RWPE2 (cell line): ENCODE measurements around the gene ABHD17C.
A peak's percentile ranks its signal among the peaks of the same experiment; 100 is the strongest.

ENCODE experiments used
- ATAC-seq: fragments of 200-7000 bp; cut with Tn5 transposase; 3 replicates; pipeline ENCODE4 v1.9.1; 2021; ENCODE audit warnings: low read depth
- DNase-seq: peaks from one replicate; pipeline ENCODE4 v3.0.0-alpha.2; 2020; ENCODE audit warnings: low spot score
- H3K27ac ChIP-seq: fragments of 450-650 bp; 2 replicates; pipeline ENCODE4 v1.5.1; 2017; ENCODE audit warnings: mild to moderate bottlenecking; ENCODE audit not compliant: poor library complexity, severe bottlenecking
- H3K27me3 ChIP-seq: fragments of 250-450 bp; sonication (Bioruptor Pico); 2 replicates; pipeline ENCODE4 v1.5.1; 2021; ENCODE audit warnings: mild to moderate bottlenecking, moderate library complexity; ENCODE audit not compliant: insufficient read depth, poor library complexity, severe bottlenecking
- H3K36me3 ChIP-seq: fragments of 250-450 bp; sonication (Bioruptor Pico); 2 replicates; pipeline ENCODE4 v1.5.1; 2020; ENCODE audit warnings: low read depth, mild to moderate bottlenecking, moderate library complexity
- H3K4me1 ChIP-seq: fragments of 250-450 bp; sonication (Bioruptor Pico); 2 replicates; pipeline ENCODE4 v1.5.1; 2021; ENCODE audit warnings: mild to moderate bottlenecking, moderate library complexity; ENCODE audit not compliant: insufficient read depth, poor library complexity, severe bottlenecking
- H3K4me3 ChIP-seq: fragments of 250-450 bp; sonication (Bioruptor Pico); 2 replicates; pipeline ENCODE4 v1.5.1; 2021; ENCODE audit warnings: mild to moderate bottlenecking, moderate library complexity; ENCODE audit not compliant: severe bottlenecking
- H3K9me3 ChIP-seq: fragments of 250-450 bp; sonication (Bioruptor Pico); 2 replicates; pipeline ENCODE4 v1.5.1; 2021; ENCODE audit warnings: mild to moderate bottlenecking, moderate library complexity; ENCODE audit not compliant: severe bottlenecking
- TF ChIP-seq, protein P1 (sequence below): fragments of 450-650 bp; IDR thresholded peaks from one replicate; pipeline ENCODE4 v1.5.1; 2017; ENCODE audit warnings: mild to moderate bottlenecking, moderate library complexity; ENCODE audit not compliant: poor library complexity, severe bottlenecking

Gene ABHD17C

GRCh38 chr15:80685628-80686027 is 9.5 kb upstream of the ABHD17C start:
- no peaks in the 10 kb centered on the region for H3K4me1 ChIP-seq
- no peaks in the 10 kb centered on the region for H3K36me3 ChIP-seq
- H3K9me3 ChIP-seq: no peaks in the 10 kb centered on the region
- peak; percentile 19; the same call in 1 of the 3 replicates for ATAC-seq
- no peak overlapping the region for H3K27ac ChIP-seq
- no peak overlapping the region for H3K4me3 ChIP-seq
- DNase-seq: no peak
- TF ChIP-seq, protein P1, sequence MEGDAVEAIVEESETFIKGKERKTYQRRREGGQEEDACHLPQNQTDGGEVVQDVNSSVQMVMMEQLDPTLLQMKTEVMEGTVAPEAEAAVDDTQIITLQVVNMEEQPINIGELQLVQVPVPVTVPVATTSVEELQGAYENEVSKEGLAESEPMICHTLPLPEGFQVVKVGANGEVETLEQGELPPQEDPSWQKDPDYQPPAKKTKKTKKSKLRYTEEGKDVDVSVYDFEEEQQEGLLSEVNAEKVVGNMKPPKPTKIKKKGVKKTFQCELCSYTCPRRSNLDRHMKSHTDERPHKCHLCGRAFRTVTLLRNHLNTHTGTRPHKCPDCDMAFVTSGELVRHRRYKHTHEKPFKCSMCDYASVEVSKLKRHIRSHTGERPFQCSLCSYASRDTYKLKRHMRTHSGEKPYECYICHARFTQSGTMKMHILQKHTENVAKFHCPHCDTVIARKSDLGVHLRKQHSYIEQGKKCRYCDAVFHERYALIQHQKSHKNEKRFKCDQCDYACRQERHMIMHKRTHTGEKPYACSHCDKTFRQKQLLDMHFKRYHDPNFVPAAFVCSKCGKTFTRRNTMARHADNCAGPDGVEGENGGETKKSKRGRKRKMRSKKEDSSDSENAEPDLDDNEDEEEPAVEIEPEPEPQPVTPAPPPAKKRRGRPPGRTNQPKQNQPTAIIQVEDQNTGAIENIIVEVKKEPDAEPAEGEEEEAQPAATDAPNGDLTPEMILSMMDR: no peak
- no peaks in the 10 kb centered on the region for H3K27me3 ChIP-seq

DNA sequence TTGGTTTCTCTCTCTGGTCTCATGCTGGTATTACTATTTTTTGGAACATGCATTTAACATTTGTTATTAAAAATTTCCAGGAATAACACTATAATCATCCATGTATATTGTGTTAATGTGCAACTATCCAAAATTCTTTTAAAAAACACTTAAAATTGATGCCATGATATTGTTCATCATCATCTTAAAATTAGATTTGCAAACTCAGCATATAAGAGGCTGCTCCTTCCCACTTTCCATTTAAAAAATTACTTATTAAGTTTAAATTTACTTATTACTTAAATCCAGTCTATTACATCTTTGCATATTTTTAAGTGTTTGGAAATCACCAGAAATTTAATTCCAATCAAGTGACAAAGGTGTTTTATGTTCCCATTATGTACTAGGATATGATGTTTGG is 5.8 kb upstream of the ABHD17C start:
- H3K4me1 ChIP-seq: peaks cover 6% of the 10 kb centered on the region
- H3K4me3 ChIP-seq: no peak overlapping the region
- DNase-seq: no peak
- H3K36me3 ChIP-seq: no peaks in the 10 kb centered on the region
- TF ChIP-seq, protein P1: no peak
- H3K27me3 ChIP-seq: no peaks in the 10 kb centered on the region
- no peak for ATAC-seq
- no peaks in the 10 kb centered on the region for H3K9me3 ChIP-seq
- H3K27ac ChIP-seq: no peak overlapping the region

DNA sequence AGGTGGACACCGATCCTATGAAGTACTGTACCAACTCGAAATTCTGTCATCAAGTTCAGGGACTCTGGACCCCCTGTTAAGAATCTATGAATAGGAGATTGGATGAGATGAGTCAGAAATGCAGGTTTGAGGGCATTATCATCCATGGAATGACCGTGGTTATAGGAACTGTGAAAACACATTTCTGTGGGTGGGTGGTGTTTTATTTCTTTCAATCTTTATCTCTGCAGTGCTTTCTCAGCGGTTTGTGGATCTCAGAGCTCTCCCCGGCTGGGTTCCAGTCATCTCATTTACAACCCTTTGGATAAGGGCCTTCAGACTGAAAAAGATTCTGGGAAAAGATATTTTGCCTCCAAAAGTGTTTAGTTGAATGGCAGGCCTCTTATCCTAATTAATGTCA is 5.4 kb upstream of the ABHD17C start:
- DNase-seq (no peak), ATAC-seq (no peak)
- TF ChIP-seq, protein P1: no peak
- Histone ChIP-seq H3K27ac (no peak overlapping the region), H3K27me3 (no peaks in the 10 kb centered on the region), H3K4me1 (peaks cover 6% of the 10 kb centered on the region), H3K36me3 (no peaks in the 10 kb centered on the region), H3K4me3 (no peak overlapping the region), H3K9me3 (no peaks in the 10 kb centered on the region)

- TF ChIP-seq, protein P1: no peak
- ATAC-seq (0 out of 3 replicates have a peak, but pooled peaks have one; percentile 12), DNase-seq (no peak)
- H3K4me1 ChIP-seq: peaks cover 6% of the 10 kb centered on the region
- H3K9me3 ChIP-seq: no peaks in the 10 kb centered on the region
- no peaks in the 10 kb centered on the region for H3K36me3 ChIP-seq
- H3K4me3 ChIP-seq: no peak overlapping the region
- H3K27me3 ChIP-seq: no peaks in the 10 kb centered on the region
- H3K27ac ChIP-seq: no peak overlapping the region
Measured at GRCh38 chr15:80691575-80691974, 3.5 kb upstream of the ABHD17C start.

- Histone ChIP-seq H3K27me3 (no peaks in the 10 kb centered on the region), H3K27ac (peak overlapping the region; percentile 69), H3K4me1 (peaks cover 19% of the 10 kb centered on the region), H3K4me3 (peak overlapping the region; percentile 91), H3K36me3 (peaks cover 18% of the 10 kb centered on the region), H3K9me3 (no peaks in the 10 kb centered on the region)
- TF ChIP-seq, protein P1: no peak
- no peak for DNase-seq
- no peak; the same call in 1 of the 3 replicates for ATAC-seq
Measured at GRCh38 chr15:80693682-80694610, 1.2 kb upstream of the ABHD17C start.
